HL-60 (cell line): ENCODE measurements around the gene PGAM2.

Source experiments
- CTCF ChIP-seq: IDR thresholded peaks from one replicate; pipeline ENCODE4 v1.5.1; 2011; ENCODE audit warnings: low read length, control low read depth, inconsistent platforms; ENCODE audit not compliant: insufficient read depth
- GABPA ChIP-seq: IDR thresholded peaks from 2 replicates; pipeline ENCODE4 v1.6.1; 2012; ENCODE audit warnings: low read depth
- REST ChIP-seq: IDR thresholded peaks from 2 replicates; pipeline ENCODE4 v1.6.1; 2012; ENCODE audit warnings: low read depth; ENCODE audit not compliant: insufficient replicate concordance

DNA sequence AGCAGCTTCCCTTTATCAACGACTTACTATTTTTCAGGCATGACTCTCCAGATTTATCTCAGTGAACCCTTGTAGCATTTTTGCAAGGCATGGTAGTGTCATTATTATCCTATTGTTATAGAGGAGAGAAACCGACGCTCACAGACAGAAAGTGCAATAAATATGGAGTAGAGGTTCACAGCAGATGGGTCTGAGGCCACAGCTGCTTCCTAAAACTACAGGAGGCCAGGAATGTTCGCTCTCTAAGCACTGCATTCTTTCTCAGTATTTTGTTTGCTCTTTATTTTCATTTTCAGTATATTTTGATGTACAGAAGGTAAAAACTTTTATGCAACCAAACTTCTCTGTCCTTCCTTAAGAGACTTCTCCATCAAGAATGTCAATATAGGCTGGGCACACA lies 34.3 kb upstream of the PGAM2 start:
- TF ChIP-seq CTCF = no peak
- no peak for TF ChIP-seq GABPA
- no peak for TF ChIP-seq REST
